ENCODE results near the gene BCKDHA.
"Not testable (repeated sequence)": the region's sequence is repeated elsewhere in the genome, so short reads cannot be mapped to it uniquely, and the experiment has no call there.

BCKDHA gene

DNA sequence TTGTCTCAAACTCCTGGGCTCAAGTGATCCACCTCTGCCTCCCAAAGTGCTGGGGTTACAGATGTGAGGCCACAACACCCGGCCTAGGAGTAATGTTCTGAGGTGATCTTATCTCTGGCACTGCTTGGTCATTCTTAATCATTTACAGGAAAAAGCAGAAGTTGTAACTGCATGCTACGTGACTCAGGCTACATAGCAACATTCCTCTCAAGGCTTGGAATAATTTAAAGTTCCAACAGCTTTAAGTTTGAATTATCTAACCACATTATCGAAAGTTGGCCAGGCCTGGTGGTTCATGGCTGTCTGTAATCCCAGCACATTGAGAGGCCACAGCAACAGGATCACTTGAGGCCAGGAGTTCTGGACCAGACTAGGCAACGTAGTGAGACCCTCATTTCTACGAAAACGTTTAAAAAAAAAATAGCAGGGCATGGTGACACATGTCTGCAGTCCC, 29.7 kb upstream of the BCKDHA start:
- no peak for DNase-seq

- DNase-seq = no peak
Observed at GRCh38 chr19:41369769-41370168, 27.8 kb upstream of the BCKDHA start.

GRCh38 chr19:41371119-41371518, 26.5 kb upstream of the BCKDHA start:
- DNase-seq = not testable (repeated sequence)

DNA sequence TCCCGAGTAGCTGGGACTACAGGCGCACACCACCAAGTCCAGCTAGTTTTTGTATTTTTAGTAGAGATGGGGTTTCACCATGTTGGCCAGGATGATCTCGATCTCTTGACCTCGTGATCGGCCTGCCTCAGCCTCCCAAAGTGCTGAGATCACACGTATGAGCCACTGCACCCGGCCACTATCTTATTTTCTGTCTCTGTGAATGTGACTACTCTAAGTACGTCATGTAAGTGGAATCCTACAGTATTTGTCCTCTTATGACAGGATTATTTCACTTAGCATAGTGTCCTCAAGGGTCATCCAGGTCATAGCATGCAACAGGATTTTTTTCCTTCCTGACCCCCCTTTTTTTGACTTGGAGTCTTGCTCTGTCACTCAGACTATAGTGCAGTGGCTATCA, 26.1 kb upstream of the BCKDHA start:
- no peak for DNase-seq

DNA sequence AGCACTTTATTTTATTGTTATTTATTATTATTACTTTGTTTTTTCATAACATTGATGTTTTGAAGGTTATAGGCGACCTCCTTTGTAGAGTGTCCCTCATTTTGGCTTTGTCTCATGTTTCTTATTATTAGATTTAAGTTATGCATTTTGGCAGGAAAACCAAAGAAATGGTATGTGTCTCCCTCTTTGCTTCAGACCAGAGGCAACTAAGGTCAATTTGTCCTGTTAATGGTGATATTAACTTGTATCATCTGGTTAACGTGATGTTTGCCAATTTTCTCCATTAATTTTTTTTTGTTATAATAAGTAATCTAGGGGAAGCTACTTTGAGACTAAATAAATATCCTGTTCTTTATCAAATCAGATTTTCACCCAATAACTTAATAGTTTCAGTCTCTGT, 25.1 kb upstream of the BCKDHA start:
- no peak for DNase-seq

- peak; percentile 26 to 63 for DNase-seq
Observed at GRCh38 chr19:41373993-41374392, 23.6 kb upstream of the BCKDHA start.

DNA sequence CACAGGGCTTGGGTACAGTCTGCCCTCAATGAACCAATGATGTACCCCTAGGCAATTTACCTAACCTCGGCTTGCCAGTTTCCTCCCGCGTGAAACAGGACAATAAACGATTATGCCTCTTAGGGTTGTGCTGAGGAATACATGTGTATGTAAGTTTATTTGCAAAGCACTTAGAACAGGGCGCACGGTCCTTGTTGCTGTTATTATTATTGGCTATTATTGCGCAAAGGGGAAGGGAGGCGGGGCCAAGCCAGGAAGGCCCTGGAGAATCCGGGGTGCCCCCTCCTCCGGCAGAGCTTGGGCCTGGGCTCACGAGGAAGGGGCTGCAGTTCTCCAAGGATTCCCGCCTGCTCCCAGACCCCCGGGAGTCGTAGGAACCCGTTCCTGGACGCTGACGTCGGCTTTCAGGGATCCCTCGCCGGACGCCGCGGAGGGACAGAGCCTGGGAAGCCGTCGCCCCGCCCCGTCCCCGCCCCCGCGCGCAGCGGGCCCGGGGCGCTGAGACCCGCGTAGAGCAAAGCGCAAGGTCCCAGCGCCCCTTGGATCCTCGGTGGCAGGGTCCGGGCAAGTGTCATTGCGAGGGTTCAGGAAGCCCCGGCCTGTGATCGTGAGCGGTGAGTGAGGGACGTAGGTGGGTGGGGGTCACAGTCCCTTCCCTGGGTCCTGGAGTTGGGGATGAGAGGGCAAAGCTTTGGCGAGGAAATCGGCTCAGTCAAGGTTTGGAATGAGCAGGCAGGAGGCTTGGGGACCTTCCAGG, 21.2 kb upstream of the BCKDHA start, which contains the start of gene TMEM91:
TSS of gene TMEM91 (plus strand) at position 293 of the 757 bp plus-strand sequence. CDS start 1,777 bp downstream, outside the sequence.
- DNase-seq = no peak

DNA sequence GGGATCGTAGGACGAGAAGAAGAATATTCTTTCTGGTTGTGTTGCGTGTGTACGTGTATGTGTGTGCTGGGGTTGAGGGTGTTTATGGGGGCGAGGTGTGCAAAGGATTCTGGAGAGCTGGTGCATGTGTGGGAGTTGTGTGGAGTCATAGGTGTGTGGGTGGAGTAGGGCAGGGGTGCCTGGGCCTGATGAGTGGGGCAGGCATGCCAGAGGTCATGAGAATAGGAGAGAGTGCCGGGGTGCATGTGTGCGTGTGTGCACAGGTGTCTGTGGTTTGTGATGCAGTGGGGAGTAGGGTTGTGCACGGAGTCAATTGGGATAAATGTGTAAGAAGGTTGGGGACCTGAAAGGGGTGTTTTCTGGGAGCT, 20.6 kb upstream of the BCKDHA start:
- DNase-seq = no peak

- no peak for DNase-seq
Observed at GRCh38 chr19:41377977-41378709, 19.5 kb upstream of the BCKDHA start.

DNA sequence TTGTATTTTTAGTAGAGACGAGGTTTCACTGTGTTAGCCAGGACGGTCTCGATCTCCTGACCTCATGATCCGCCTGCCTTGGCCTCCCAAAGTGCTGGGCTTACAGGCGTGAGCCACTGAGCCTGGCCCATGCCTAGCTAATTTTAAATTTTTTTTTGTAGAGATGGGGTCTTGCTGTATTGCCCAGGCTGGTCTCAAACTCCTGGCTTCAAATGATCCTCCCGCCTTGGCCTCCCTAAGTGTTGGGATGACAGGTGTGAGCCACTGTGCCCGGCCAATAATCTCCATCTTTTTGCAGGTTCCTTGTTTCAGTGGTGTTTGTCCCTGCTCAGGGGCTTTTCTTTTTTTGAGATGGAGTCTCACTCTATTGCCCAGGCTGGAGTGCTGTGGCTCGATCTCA, 16.1 kb upstream of the BCKDHA start:
- not testable (repeated sequence) for DNase-seq

- DNase-seq = no peak
Observed at GRCh38 chr19:41384351-41384750, 13.3 kb upstream of the BCKDHA start.

- DNase-seq = no peak
Observed at GRCh38 chr19:41386442-41386841, 11.2 kb upstream of the BCKDHA start.

GRCh38 chr19:41391618-41392017, 6.0 kb upstream of the BCKDHA start:
- DNase-seq = no peak

DNA sequence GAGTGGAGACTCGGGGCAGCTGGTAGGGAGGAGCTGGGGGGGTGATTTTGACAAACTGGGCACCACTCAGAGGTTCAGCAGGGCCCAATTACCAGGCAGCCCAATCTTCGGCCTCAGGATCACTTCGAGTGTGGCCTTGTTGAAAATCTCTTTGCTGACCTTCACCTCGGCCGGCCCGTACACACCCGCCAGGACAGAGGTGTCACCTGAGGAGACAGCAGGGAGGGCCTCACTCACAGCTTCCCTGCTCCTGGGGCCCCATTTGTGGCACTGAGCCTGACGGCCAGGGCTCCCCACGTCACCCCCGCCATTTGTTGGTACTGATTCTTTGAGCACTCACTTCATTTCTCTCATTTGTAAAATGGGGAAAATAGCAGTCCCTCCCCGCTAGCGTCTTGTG, 4.8 kb upstream of the BCKDHA start:
- no peak for DNase-seq

DNA sequence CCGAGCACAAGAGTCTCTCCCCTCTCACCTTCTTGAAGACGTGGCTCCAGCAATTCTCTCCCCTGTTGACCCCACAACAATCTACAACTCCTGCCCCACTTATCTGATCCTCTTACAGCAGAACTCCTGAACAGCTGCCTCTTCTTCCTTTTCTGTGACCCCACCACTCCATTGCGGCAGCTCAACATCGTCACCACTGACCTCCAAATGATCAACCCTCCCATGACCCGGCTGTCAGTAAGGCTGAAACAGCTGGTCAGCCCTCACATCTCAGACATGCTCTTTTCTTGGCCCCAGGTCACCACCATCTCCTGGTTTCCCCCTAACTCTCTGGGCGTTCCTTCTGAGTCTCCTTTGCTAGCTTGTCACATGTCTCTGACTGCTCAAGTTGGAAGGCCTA, 2.3 kb upstream of the BCKDHA start:
- DNase-seq = no peak

DNA sequence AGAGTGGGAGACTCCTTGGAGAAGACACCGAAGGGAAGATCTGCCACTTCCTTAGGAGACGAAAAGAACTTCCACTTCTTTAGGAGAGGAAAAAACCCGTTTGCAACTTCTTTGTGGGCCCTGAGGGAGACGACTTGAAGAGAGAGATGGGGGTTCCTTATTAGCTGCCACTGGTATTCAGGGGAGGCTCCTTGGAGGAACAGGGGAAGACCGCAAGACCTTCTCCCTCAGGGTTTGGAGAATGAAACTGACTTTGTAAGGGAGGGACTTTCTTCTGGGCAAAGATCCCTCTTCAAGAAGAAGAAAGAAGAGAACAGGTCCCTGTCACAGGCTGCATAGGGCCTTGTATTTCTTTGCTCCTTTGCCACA, 416 bp downstream of the BCKDHA start:
- no peak for DNase-seq

DNA sequence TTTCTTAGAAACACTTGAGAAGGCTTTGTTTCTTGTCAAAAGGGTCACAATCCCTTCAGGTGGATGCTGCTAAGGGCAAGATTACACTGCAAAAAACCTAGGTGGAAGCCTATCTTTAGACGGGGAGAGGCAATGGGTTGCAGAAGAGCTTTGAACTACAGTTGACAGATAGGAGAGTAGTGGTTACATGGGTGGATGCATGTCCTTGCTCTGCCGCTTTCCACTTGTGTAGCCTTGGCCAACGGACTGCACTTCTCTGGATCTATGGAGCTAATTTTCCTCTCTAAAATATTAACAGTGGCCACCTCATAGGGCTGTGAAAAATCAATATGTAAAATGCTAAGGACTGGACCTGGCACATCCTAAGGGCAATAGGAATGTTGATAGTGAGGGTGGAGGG, 980 bp downstream of the BCKDHA start:
- DNase-seq = no peak

GRCh38 chr19:41399091-41399490, 1.5 kb downstream of the BCKDHA start:
- DNase-seq = no peak

DNA sequence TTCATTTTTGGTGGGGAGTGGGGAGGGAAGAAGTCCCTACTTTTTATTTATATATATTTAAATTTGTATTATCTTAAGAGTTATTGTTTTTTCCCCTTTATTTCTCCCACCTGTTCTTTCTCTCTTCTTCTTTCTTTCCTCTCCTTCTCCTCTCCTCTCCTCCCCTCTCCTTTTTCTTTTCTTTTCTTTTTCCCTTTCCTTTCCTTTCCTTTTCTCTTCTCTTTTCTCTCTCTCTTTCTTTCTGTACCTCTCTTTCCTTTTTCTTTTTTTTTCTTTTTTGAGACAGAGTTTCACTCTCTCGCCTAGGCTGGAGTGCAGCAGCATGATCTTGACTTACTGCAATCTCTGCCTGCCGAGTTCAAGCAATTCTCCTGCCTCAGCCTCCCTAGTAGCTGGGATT, 1.9 kb downstream of the BCKDHA start:
- DNase-seq = no peak

DNA sequence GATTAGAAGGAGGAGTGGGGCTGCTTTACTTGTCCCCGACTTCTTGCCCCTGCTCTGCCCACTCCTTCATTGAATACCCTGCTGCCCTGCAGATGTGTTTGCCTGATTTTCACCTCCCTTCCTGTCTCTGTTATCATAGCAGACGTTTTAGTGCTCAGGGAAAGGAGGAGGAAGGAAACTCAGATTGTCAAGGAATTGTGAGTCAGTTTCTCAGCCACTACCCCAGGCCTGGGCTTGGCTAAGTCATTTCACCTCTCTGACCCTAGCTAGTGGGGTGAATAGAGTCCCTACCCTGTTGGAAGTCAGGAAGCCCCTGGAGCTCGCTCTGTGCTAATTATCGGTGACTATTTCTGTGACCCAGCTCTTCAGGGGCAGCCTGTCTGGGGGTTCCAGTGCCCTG, 3.9 kb downstream of the BCKDHA start:
- DNase-seq = no peak

DNA sequence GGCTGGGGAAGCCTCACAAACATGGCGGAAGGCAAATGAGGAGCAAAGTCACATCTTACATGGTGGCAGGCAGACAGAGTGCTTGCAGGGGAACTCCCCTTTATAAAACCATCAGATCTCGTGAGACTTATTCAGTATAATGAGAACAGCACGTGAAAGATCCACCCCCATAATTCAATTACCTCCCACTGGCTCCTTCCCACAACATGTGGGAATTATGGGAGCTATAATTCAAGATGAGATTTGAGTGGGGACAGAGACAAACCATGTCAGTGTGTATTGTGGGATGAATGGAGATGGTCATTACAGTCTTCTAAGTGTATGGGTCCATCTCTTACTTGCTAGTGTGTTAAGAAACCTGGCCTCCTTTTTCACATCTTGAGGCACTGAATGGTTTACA, 4.4 kb downstream of the BCKDHA start:
- DNase-seq = no peak

DNA sequence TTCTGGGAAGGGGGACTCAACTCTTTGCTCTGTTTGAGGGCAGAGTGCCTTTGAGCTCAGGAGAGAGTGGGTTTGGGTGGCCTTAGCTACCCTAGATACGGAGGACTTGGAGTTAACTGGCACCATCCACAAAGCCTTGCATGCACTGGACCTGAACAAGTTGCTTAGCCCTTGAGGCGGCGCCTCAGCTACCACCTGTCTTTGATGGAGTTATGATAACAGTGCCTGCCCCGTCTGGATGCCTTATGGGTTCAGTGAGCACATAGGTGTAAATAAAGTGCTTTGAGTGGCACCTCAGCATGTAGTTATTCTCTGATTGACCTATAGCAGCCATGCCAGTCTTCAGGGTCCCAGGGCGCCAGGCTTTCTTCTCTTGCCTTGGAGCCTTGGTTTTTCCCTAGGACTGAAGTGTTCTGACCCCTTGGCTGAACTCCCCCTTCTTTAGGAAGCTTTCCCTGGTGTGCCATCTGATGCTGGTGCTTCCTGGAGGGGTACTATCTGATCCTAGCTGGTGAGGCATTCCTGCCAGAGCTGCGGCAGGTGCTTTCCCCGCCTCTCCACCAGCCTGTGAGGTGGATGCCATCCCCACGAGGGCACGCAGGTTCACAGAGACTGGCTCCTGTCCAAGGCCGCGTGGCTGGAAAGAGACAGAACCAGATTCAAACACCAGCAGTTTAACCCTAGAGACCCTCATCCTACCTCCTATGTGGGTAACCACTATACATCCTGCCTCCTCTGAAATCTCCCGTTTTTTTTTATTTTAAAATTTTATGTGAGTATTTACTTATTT, 5.8 kb downstream of the BCKDHA start:
- peak in 1 of 2 experiments; percentile 15 for DNase-seq

DNA sequence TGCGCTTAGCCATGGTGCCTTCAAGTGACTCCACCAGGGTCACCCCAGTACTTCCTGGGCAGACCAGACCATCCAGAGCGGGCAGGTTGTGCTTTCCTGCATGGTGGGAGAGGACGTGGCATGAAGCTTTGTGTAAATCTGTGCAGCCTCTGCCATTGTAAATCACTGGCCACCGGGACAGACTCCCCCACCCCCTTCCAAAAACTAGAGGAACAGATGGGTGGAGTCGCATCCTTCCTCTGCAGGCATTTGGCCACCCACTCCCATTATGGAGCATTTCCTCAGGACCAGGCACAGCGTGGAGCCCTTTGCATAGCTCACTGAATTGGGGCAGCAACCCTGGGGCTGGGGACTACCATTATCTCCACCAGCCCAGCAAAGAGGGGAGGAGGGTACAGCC, 8.2 kb downstream of the BCKDHA start:
- no peak for DNase-seq

GRCh38 chr19:41407271-41407670, 9.7 kb downstream of the BCKDHA start:
- peak in 1 of 2 experiments; percentile 28 for DNase-seq
